Vagina (tissue), 2 donors: ENCODE measurements around the gene MED28.

Source experiments
- POLR2A ChIP-seq, 2 donors: fragments of 450-650 bp; IDR thresholded peaks; one replicate each; pipeline ENCODE4 v1.6.1; 2017; ENCODE audit warnings: antibody characterized with exemption in 2 of 2, mild to moderate bottlenecking in 2 of 2, moderate library complexity in 2 of 2
- TF ChIP-seq, protein P1 (sequence below), 3 experiments: fragments of 450-650 bp in 2 of 3; fragments of 200-600 bp in 1 of 3; sonication (generic) in 1 of 3; IDR thresholded peaks; one replicate each; pipeline ENCODE4 v1.5.1; 2017 to 2019; ENCODE audit warnings: antibody characterized with exemption in 3 of 3, mild to moderate bottlenecking in 2 of 3, moderate library complexity in 2 of 3

DNA sequence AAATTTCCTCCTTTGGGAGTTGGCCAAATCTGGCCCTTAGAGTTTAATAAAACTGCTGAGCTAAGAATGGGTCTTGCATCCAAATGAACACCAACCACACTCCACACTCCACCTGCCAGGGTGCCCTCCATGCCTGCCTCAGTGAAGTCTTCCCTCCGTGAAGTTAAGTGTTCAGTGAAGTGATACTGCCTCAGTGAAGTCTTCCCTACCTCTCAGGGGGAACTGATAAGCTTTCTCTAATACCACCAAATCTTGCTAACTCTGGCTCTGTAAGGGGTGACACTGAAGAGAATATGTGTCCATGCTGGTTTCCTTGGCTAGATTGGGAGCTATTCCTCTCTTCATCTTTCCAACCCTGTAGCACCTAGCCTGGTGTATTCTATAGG is 27.9 kb downstream of the MED28 start:
- TF ChIP-seq POLR2A (IDR thresholded peaks at IDR 0.05): no peak
- TF ChIP-seq, protein P1, sequence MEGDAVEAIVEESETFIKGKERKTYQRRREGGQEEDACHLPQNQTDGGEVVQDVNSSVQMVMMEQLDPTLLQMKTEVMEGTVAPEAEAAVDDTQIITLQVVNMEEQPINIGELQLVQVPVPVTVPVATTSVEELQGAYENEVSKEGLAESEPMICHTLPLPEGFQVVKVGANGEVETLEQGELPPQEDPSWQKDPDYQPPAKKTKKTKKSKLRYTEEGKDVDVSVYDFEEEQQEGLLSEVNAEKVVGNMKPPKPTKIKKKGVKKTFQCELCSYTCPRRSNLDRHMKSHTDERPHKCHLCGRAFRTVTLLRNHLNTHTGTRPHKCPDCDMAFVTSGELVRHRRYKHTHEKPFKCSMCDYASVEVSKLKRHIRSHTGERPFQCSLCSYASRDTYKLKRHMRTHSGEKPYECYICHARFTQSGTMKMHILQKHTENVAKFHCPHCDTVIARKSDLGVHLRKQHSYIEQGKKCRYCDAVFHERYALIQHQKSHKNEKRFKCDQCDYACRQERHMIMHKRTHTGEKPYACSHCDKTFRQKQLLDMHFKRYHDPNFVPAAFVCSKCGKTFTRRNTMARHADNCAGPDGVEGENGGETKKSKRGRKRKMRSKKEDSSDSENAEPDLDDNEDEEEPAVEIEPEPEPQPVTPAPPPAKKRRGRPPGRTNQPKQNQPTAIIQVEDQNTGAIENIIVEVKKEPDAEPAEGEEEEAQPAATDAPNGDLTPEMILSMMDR (IDR thresholded peaks at IDR 0.05): no peak
